ENCODE data around the gene C4orf50.

Gene C4orf50

DNA sequence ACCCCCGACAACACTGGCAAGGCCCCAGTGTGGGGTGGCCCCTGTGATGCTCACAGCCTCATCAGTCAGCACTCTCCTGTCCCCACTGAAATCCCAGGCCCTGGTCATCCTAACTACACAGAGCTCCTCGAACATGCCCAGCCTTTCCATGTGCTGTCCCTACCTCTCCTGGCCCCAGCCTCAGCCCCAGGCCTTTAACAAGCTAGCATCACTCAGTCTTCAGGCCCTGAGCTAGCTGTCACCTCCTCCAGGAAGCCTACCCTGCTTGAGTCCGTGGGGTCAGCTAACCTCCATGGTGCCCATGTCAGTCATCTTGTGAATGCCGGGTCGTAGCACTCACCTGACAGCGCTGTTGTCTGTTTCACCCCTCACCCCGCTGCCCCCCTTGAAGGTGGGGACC, 25.6 kb upstream of the C4orf50 start:
- DNase-seq: no peak

DNA sequence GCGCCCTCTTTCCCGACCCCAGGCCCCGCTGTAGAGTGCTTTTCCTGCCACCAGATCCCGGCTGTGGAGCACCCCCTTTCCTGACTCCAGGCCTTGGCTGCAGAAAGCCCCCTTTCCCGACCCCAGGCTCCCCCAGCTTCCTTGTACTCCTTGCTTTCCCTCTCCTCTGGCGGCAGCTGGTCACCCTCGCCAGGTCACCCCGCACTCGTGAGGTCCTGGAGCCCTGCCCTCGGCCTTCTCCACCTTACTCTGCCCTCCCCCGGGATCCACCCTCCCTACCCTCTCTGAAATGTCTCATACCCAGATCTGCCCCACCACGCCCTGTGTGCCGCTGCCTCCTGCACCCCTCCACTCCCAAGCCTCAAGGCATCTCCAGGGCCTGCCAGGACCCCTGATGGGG, 25.0 kb upstream of the C4orf50 start:
- no peak for DNase-seq

DNA sequence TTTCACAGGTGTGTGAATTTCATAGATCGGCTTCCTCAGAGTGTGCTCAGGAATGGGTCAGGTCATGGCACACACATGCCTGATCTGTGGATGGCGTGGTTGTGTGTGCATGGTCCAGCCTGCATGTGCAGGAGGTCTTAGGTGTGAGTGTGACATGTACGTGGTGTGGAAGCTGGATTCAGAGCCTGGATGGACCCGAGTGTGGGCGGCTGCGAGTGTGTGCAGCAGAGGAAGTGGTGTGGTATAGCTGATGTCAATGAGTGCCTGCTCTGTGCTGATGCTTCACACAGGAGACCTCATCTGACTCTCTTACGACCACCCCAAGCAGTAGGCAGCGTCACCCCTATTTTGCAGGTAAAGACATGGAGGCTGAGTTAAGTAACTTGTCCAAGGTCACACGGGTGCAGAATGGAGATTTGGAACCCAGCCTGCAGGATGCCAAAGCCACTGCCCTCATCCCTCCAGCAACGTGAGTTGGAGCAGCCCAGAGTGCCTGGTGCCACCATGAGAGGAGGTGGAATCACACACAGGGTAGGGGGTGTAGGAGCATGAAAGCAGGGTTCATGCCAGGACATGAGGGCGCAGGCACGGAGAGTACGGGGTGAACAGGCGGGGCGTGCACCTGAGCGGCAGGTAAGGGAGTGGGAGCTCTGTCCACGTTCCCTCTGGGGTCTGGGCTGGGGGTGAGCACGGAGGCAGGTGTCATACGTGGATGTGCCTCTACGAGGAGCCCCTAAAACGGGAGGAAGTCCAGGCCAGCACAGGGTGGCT, 24.2 kb upstream of the C4orf50 start:
- no peak for DNase-seq

DNA sequence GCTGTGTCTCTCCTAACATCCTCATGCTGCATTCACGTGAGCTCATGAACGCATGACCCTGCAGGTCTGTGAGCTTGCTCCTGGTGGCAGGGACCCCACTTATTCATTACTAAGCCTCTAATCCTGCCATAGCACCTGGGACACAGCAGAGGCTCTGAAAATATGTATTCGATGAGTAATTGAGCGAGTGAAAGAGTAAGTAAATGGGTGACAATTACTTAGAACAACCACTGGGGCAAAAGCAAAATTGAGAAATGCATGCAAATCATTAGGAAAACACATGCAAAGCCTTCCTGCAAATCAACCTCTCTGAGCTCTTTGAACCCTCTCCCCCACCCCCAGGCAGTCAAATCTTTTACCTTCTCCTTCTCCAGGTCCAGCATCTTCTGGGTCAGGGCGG, 23.6 kb upstream of the C4orf50 start:
- no peak for DNase-seq

DNA sequence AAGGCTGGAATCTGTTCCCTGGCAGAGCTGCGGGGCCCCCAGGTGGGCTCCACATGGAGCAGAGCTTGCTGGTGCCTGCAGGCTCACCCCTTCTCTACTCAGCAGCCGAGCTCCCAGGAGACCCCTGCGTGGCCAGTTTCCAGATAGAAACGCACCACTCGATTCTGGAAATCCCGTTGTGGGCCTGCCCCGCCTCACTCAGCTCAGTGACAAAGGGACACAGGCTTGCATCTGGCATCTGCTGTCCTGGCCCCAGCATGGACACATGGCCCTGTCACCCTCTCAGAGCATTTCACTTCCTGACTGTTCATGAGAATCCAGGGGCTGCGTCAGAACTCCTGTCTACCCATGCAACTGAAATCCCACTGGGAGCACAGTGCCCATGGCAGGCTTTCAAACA, 20.5 kb upstream of the C4orf50 start:
- DNase-seq: no peak

DNA sequence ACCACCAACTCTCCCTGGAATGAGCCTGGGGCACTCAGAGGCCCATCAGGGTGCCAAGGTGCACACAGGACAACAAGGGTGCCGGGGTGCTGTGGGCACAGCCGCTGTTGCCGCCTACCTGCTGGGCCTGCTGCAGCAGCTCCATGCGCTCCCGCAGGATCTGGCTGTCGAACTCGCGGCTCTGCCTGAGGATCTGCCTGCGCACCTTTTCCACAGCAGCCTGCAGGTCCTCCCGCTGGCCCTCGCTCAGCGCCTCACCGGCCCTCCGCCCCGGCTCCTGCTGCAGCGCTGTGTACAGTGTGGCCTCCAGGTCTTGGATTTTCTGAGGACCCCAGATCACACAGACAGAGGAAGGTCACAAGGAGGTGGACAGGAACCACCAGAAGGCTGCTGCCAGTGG, 17.6 kb upstream of the C4orf50 start:
- DNase-seq: no peak

DNA sequence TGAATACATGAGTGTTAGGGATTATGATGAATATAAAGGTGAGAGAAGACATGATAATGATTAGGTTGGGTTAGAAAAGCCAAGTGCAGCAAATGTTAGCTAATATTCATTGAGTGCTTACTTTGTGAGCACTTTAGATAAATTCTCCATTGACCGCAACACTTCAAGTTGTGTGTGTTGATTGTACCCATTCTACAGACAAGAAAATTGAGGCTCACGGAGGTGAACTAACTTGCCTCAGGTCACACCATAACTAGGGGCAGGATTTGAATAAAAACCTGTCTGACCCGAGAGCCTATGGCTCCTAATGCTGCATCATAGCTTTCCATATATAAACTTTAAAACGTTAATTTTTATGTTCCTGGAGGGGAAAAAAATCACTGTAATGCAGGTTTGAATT, 15.2 kb upstream of the C4orf50 start:
- DNase-seq: no peak

DNA sequence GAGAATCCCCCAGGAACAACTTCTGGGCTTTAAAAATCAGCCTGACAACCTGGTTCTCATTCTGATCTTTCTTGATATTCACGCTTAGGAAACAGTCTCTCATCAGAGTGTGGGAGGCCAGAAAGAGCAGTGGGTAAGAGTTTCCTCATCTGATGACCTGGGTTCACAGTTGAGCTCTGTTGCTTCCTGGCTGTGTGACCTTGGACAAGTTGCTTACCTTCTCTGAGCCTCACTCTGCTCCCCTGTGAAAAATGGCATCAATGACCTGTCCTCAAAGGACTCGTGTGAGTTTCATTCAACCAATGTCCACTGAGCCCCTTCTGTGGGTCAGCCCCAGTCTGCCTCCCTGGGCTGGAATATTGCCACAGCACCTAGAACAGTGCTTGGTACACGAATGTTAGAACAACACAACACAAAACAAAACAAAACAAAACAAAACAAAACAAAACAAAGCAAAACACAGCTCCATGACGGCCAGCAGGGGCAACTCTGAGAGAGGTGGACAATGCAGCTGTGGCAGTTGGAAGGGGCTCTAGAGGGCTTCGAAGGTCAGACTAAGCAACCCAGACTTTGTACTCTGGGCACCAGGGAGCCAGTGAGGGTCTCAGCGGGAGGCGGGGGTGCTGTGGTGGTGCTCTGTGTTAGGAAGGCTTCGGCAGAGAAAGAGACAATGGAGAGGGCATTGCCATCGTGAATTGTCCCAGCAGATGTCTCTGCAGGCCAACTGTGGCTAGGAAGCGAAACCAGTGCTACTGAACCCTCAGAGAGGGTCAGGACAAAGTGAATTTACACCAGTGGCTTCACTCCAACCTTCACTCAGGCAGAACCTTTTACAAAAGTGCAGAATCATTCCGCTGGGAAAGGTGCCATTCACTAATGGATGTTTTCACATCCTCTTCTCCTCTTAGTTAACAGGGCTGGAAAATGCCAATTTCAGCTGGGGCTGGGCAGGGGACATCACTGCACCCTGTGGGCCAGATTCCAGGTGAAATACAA, 14.3 kb upstream of the C4orf50 start:
- peak in 28 of 56 donors; percentile 12 to 80 (median 39) for DNase-seq

DNA sequence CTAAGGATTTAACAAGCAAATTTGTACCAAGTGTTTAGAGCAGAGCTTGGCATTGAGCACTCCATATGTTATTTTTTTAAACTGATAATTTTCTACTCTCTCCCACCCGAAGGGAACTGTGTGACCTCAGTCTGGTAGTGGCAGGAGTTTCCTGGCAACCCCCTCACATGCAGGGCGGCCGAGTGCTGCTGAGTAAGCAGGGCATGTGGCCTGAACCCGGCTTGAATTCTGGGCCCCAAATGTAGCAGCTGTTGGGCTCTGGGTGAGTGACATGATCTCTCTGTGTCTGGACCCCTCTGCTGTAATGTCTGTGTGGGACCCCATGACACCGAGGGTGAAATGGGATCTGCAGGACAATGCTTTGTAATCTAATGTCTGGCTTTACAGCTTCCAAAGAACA, 13.6 kb upstream of the C4orf50 start:
- DNase-seq: peak in 1 of 56 donors; percentile 7

DNA sequence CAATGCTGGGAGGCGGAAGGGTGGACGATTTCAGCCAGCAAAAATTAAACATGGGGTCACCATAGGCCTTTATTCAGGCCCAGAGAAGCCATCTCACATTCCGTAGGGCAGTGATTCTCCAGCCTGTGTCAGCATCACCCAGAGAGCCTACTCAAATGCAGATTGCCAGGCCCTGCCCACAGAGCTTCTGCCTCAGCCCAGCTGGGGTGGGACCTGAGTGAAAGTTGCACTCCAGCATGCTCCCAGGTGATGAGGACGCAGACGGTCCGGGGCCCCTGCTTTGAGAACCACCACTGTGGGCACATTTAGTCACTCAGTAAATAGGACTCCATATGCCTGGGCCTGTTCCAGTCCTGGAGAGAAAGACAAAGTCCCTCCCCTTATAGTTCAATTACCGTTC, 12.4 kb upstream of the C4orf50 start:
- no peak for DNase-seq

DNA sequence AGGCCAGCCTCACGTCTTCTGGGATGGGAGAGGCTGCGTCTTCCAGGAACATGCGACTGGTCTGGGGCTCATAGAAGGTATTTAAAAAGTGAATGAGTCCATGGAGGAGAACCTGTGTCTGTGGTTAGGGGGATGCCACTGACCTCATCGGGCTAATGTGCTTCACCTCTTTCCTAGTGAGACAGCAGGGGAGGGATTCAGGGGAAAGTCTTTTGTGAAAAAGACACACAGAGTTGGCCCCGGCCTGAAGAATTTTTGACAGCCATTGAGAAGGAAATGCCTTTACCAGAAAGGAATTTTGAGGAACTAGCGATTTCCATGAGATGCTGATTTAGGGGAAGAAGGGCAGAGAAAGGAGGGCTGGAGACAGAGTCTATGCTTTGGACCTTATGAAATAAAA, 11.0 kb upstream of the C4orf50 start:
- no peak for DNase-seq

DNA sequence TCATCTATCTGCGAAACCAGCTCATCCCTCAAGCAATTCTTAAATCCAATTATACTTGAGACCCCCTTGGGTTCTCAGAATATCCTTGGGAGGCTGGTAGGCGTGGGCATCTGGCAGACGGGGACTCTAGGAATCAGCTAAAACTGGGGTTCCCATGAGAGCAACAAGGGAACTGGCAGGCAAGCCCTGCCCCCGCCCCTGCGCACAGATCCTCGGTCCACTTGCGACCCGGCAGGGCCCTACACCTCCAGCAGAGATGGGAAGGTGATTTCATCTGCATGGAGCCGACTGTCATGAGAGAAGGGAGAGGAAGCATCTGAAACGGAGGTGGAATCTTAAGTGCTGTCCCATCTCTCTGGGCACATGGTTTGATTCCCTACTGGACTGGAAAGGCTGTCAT, 9.9 kb upstream of the C4orf50 start:
- DNase-seq: no peak

DNA sequence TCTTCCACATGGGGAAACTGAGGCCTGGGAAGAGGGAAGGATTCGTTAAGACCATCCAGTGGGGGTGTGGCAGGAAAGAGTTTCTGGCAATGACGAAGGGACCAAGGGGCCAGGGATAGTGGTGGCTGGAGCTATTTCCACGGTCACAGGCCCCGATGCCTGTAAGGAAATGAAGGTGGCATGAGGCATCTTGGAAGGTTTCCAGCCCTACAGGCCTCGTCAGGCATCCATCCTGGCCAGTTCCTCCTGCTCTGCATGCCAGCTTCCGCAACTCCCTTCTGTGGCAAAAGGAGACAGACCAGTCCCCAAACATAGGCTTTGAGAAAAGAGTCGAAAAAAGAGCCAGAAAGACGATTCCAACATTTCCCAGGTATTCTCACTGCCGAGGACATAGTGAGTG, 9.2 kb upstream of the C4orf50 start:
- no peak for DNase-seq

DNA sequence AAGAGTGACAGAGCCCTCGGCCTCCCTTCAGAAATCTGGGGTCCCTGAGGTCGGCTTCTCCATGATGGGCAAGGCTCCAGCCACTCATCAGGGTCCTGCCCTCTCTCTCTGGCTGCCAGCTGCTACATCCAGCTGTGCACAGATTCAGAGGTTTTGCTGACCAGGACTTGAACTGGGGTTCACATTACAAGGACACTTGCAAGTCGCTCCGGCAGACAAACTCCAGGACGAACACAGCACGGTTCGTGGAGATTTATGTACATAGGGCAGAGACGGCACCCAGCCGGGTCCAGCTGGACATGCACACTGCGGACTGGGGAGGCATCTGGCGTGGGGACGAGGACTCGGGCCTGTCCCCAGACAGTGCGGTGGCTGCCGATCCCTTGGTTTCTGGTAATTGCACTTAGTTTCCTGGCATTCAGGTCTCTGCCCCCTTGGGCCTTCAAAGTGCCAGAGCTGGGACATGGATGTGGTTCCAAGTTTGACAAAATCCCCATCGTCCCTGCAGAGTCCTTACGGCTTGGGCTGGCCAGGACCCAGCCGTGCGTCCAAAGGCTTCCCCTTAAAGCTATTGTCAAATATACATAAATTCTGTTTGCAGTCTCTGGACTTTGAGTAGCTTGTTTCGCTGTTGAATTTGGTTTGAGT, 6.2 kb upstream of the C4orf50 start:
- no peak for DNase-seq

DNA sequence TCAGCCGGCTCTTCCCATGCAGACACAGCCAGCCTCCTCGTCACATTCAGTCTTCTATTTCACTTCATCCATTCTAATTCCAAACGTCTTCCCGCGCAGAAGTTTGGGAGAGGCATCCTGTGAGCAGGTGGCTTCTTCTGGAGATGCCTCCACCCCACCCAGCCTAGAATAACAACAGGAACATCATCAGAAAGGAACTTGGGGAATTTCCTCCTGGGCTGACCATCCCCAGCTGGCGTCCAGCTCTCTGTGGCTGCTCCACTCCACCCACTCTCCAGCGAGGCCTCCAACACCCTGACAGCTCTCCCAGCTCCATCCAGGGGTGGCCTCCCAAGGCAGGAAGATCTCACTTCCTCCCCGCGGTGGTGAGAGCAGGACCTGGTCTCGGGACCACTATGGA, 5.5 kb upstream of the C4orf50 start:
- DNase-seq: no peak

DNA sequence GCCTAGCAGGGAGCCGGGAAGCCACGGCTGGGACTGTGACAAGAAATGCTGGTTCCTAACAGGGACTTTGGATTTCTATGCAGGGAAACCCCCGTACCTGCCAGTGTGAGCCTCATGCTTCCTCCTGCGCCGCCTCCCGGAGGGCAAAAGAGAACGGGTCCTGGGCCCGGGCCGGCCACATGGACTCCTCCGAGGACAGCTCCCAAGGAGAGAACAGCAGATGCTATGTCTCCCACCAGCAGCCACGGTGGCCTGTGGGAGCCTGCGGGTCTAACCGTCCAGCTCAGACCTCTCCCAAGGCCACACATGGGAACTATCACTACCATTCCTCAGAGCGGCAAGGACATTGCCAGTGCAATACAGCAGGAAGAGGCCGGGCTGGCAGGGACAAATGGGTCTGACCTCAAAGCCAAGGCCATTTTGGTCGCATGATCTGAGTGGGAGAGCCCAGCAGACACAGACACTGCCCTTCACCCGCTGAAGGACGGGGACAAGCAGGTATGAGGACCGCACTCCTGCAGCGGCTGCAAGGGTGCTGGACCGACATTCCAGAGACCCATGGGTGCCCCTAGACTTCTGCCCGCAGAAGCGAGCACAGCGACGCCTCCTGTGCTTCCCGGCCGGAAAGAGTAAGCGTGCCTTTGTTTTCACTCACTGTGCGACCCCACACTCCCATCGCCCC, 4.5 kb upstream of the C4orf50 start:
- DNase-seq: no peak

DNA sequence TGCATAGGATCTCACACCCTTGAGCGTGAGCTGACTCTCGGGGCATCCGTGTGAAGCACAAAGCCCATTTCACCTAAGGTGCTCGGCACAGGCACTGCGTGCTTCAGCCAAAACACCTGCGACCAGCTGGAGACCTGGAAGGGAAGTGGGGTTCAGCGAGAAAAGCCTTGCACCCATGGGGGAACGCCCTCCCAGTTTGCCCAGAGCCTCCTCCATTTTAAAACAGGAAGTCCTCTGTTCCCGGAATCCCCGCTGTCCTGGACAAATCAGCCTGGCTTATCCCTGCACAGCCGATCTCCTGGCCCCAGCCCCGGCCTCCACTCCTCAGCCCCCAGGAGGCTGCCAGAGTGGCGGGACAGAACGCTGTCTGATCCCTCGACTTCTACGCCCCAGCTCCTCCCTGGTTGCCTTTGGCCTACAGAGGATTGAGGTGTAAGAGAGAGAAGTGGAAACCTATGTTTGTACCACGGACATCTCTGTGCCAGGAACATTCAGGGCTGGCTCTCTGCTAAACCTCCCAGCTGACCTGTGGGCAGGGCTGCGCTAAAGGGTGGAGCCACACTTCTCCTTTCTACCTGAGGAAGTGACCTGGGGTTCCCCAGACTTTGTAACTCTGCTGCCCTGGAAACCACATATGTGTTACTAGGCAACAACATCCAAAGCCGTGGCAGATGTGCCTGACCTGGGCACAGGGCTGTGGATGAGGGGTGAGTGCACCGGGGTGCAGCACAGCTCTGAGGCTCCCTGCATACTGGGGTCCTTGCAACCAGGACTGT, 3.8 kb upstream of the C4orf50 start:
- DNase-seq: no peak

DNA sequence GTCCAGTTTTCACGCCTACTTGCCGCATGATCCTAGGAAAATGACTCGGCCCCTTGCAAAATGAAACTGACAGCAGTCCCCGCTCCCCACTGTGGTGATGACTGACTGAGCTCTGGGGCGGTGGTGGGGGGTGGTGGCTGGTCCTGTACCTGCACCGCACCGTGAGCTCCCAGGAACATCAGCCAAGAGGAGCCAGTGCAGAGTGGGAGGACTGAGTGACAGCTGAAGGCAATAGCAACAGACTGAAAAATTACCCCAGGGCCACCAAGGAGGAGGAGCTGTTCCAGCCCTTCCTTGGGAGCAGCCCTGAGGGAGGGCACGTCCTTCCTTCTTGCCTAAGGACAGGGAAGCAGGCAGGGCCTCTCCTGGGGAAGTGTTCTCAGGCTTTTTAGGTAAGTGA, 2.4 kb upstream of the C4orf50 start:
- no peak for DNase-seq

DNA sequence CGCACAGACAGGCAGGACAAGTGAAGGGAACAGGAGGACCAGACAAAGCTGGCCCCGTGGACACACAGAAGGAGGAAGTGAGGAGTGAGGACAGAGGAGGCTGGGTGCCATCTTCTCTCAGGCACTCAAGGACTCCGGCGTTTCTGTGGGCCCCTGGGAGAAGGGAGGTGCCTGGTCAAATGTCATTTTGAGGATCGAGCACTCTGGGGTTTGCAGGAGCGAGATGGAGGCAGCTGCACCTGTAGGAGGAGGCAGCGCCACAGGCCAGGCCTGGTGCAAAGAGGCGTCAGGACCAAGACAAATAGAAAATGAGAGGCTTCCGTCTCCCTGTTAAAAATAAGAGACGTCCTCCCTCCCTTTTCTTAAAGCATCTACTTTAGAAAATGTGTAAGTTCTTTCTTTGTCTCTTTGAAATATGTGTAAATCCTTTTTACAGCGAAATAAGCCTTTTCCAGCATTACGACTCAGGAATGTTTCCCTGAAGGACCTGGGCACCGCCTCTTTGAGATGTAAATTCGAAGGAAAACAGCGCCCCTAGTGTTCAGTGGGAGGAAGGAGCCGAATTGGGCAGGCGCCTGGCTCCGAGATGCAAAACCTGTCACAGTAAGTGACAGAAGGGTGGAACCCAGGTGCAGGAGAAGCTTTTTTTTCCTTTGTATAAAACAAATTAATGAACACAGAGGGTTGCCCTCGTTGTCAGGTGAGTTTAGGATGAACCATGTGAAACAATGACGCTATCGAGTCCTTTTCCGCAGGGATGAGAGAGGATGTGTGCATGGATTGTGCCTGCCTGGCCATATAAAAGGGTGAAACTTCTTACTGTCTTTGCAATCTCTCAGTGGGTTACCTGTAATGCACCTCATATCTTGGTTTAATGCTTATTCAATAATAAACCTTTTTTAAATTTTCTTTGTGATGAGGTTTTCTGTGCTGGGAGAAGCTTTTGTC, 1.4 kb upstream of the C4orf50 start:
- DNase-seq: peak in 27 of 56 donors; percentile 5 to 60 (median 23)

Measured in amygdala (tissue), 56 donors.